K562 (cell line): ENCODE results near the gene EIF1. TPM values are rescaled to one million over a fixed set of nuclear protein-coding genes. Genes with fewer than 3 reads are reported as not detected.

Experiments used
- ATAC-seq: fragments of 200-7000 bp; cut with Tn5 transposase; 3 replicates; pipeline ENCODE4 v1.9.1; 2020; ENCODE audit warnings: moderate library complexity
- BruUV-seq: library from RNA; stranded (reverse); fragments of 400-500 nt; replicated peaks from 2 replicates; lab custom pipeline; 2021; lab: Mats Ljungman, UMichigan
- CTCF ChIA-PET: fragments of 300-600 bp; formaldehyde crosslinking; extraction: SDS; loops from one replicate; lab custom pipeline; 2021; ENCODE audit warnings: low intra/inter-chr PET ratio; lab: Yijun Ruan, JAX
- POLR2A ChIA-PET: fragments of 300-600, 350-650 bp; sonication (Branson Sonifier 250); formaldehyde crosslinking; extraction: SDS; loops from one replicate; lab custom pipeline; 2021; ENCODE audit warnings: antibody characterized with exemption, inconsistent platforms; lab: Yijun Ruan, JAX
- DNase-seq, 4 experiments: peaks; one replicate each; pipeline versions ENCODE4 v3.0.0 to v3.0.0-alpha.2; 2011 to 2018; ENCODE audit warnings: low spot score in 3 of 4, mixed read lengths in 3 of 4; ENCODE audit errors: extremely low read depth in 1 of 4
- FAIRE-seq: peaks from 2 replicates; lab custom pipeline; 2011; peaks lifted over from hg19 to GRCh38; lab: Jason Lieb, UNC
- H2AFZ ChIP-seq: 2 replicates; pipeline ENCODE4 v1.6.0; 2011; ENCODE audit warnings: low read depth, low read length, control low read depth, inconsistent platforms
- H3K27ac ChIP-seq: fragments of 200-600 bp; 3 replicates; pipeline ENCODE4 v1.8.0; 2011; ENCODE audit warnings: low read depth, mild to moderate bottlenecking, control low read depth, inconsistent platforms, low read length, moderate library complexity, mixed read lengths; ENCODE audit errors: extremely low read depth
- H3K27me3 ChIP-seq, 2 experiments: fragments of 300-600 bp in 1 of 2; 2 replicates in 1 of 2; 3 replicates in 1 of 2; pipeline versions ENCODE4 v1.6.0 to v1.8.0; 2011; ENCODE audit warnings: inconsistent platforms in 2 of 2, low read length in 2 of 2, mild to moderate bottlenecking in 1 of 2, mixed read lengths in 1 of 2, moderate library complexity in 1 of 2; ENCODE audit not compliant: control insufficient read depth in 2 of 2, insufficient read depth in 2 of 2
- H3K36me3 ChIP-seq: fragments of 300-600 bp; 3 replicates; pipeline ENCODE4 v1.8.0; 2011; ENCODE audit warnings: mild to moderate bottlenecking, low read length, inconsistent platforms; ENCODE audit not compliant: control insufficient read depth, insufficient read depth
- H3K4me1 ChIP-seq, 2 experiments: fragments of 200-600 bp in 1 of 2; replicated peaks in 1 of 2; 2 replicates in 1 of 2; 3 replicates in 1 of 2; pipeline versions ENCODE4 v1.5.1 to v1.8.0; 2011; ENCODE audit warnings: inconsistent platforms in 2 of 2, low read length in 2 of 2, mild to moderate bottlenecking in 1 of 2, mixed read lengths in 1 of 2, moderate library complexity in 1 of 2; ENCODE audit not compliant: control insufficient read depth in 2 of 2, insufficient read depth in 2 of 2
- H3K4me2 ChIP-seq: 2 replicates; pipeline ENCODE4 v1.6.1; 2011; ENCODE audit warnings: low read length, control low read depth, inconsistent platforms, mixed read lengths; ENCODE audit not compliant: insufficient read depth
- H3K4me3 ChIP-seq: fragments of 200-600 bp; sonication (generic), shearing (Covaris generic); 2 replicates; pipeline ENCODE4 v1.5.1; 2016; ENCODE audit warnings: control low read depth, inconsistent platforms
- H3K79me2 ChIP-seq: fragments of 200-600 bp; 3 replicates; pipeline ENCODE4 v1.8.0; 2011; ENCODE audit warnings: low read length, inconsistent platforms; ENCODE audit not compliant: control insufficient read depth, insufficient read depth
- H3K9ac ChIP-seq, 2 experiments: 2 replicates each; pipeline versions ENCODE4 v1.6.0 to v1.6.1; 2011; ENCODE audit warnings: low read depth in 2 of 2, low read length in 2 of 2, control low read depth in 1 of 2, inconsistent platforms in 1 of 2, mild to moderate bottlenecking in 1 of 2, mixed read lengths in 1 of 2; ENCODE audit not compliant: insufficient read depth in 1 of 2
- H3K9me1 ChIP-seq: one replicate; pipeline ENCODE4 v1.6.0; 2011; ENCODE audit warnings: inconsistent platforms, mild to moderate bottlenecking, low read length, moderate library complexity; ENCODE audit not compliant: control insufficient read depth, insufficient read depth
- H3K9me3 ChIP-seq: replicated peaks from 2 replicates; pipeline ENCODE4 v1.5.1; 2011; ENCODE audit warnings: low read depth, low read length, inconsistent platforms; ENCODE audit not compliant: control insufficient read depth, insufficient read depth
- H4K20me1 ChIP-seq: replicated peaks from 2 replicates; pipeline ENCODE4 v1.6.1; 2011; ENCODE audit warnings: low read length, inconsistent platforms, mixed read lengths; ENCODE audit not compliant: control insufficient read depth, insufficient read depth
- C11orf30 ChIP-seq: fragments of 450-650 bp; IDR thresholded peaks from 2 replicates; pipeline ENCODE4 v1.6.1; 2016; ENCODE audit warnings: low read depth, mild to moderate bottlenecking
- ELK3 ChIP-seq: fragments of 450-650 bp; formaldehyde crosslinking; IDR thresholded peaks from 2 replicates; pipeline ENCODE4 v1.4.0; 2020; ENCODE audit warnings: mild to moderate bottlenecking
- GATA2 ChIP-seq: sonication (generic); formaldehyde crosslinking; IDR thresholded peaks from 2 replicates; pipeline ENCODE4 v1.4.0; 2020; ENCODE audit warnings: mild to moderate bottlenecking, missing genetic modification reagents
- ILK ChIP-seq: fragments of 450-650 bp; IDR thresholded peaks from 2 replicates; pipeline ENCODE4 v1.6.1; 2016; ENCODE audit warnings: missing genetic modification characterization, low read depth, mild to moderate bottlenecking, missing compliant biosample characterization, moderate library complexity, borderline replicate concordance
- PTTG1 ChIP-seq: fragments of 450-650 bp; IDR thresholded peaks from 2 replicates; pipeline ENCODE4 v1.6.1; 2016; ENCODE audit warnings: low read depth, mild to moderate bottlenecking, missing genetic modification characterization, missing compliant biosample characterization
- SAFB2 ChIP-seq: fragments of 200-400 bp; formaldehyde crosslinking; IDR thresholded peaks from 2 replicates; pipeline ENCODE4 v1.6.1; 2018; ENCODE audit warnings: borderline replicate concordance, low read length, low read depth, moderate library complexity; ENCODE audit not compliant: severe bottlenecking
- ZBTB7A ChIP-seq: IDR thresholded peaks from 2 replicates; pipeline ENCODE4 v1.6.1; 2011; ENCODE audit warnings: low read depth, mild to moderate bottlenecking, low read length, moderate library complexity, borderline replicate concordance; ENCODE audit not compliant: control insufficient read depth
- ZFPM2 ChIP-seq: fragments of 250-450 bp; sonication (Bioruptor Pico); IDR thresholded peaks from 2 replicates; pipeline ENCODE4 v1.5.1; 2022; ENCODE audit warnings: mild to moderate bottlenecking
- ZNF184 ChIP-seq: sonication (generic); formaldehyde crosslinking; IDR thresholded peaks from 2 replicates; pipeline ENCODE4 v1.5.0; 2020; ENCODE audit warnings: missing genetic modification reagents
- WGBS: fragments of 100-300 bp; shearing (Covaris generic); methylation state at CpG from one replicate; pipeline ENCODE4 v1.1.6; 2016; ENCODE audit warnings: low coverage, mixed read lengths; ENCODE audit not compliant: insufficient coverage; ENCODE audit errors: missing lambda C conversion rate; 5-methylcytosine and 5-hydroxymethylcytosine counted together
- in situ Hi-C: fragments of 300-500 bp; cut with MboI; formaldehyde crosslinking; loops from 4 replicates; pipeline ENCODE4 v1.15.0; 2018; ENCODE audit warnings: inconsistent platforms, mixed read lengths
- intact Hi-C: fragments of 100-400 bp; cut with micrococcal nuclease; formaldehyde crosslinking; loops from 2 replicates; pipeline ENCODE4 v1.14.2; 2022
- polyA plus RNA-seq, 8 experiments: library from polyadenylated mRNA; depleted of rRNA in 4 of 8; stranded (reverse) in 5 of 8; unstranded in 3 of 8; fragments of >200 nt; fragmentation: Nextera tagmentation in 2 of 8; fragmentation: Illumina TruSeq in 1 of 8; extraction: Ambion mirVana in 2 of 8; extraction: Trizol in 1 of 8; gene quantifications; 2 replicates each; pipeline versions ENCODE4 v1.2.1 to v1.2.3, GENCODE V29; 2011 to 2014; ENCODE audit warnings: inconsistent platforms in 1 of 8, missing spikeins in 1 of 8
- total RNA-seq, 7 experiments: library from RNA; depleted of rRNA in 6 of 7; stranded (reverse); fragments of >200 nt in 6 of 7; fragmentation: Illumina TruSeq in 2 of 7; extraction: Trizol in 2 of 7; gene quantifications; 2 replicates each; pipeline versions ENCODE4 v1.2.1 to v1.2.3, GENCODE V29; 2011 to 2021; ENCODE audit warnings: low replicate concordance in 1 of 7
- TF ChIP-seq, protein P1 (sequence below): fragments of 250-450 bp; sonication (Bioruptor Pico); IDR thresholded peaks from 2 replicates; pipeline ENCODE4 v1.9.0; 2021; ENCODE audit warnings: mild to moderate bottlenecking

The EIF1 gene
- total and polyA plus RNA-seq, 9 of the 15 experiments (the other 6 are each of a cell fraction or from before 2014, with no cell fraction given), result 67.0 to 1,204 (median 320) TPM

GRCh38 chr17:41657176-41657754 lies 31.4 kb upstream of the EIF1 start:
- no TSS peak for BruUV-seq
- no peak overlapping the region for H3K27ac ChIP-seq

More at GRCh38 chr17:41657176-41657754, 31.4 kb upstream of the EIF1 start:
- Histone ChIP-seq H3K4me2 (no peak overlapping the region), H3K4me1 (peaks cover 0 to 37% of the 10 kb centered on the region in 2 experiments; a peak in 2 of 5 replicates), H3K9me3 (no peaks in the 10 kb centered on the region)
- intact Hi-C loops, result no loop called here
- in situ Hi-C loops, result loop anchor here (25.0 kb wide), 1 partner anchor 1045 kb away; no protein-coding TSS in a partner anchor
- TF ChIP-seq SAFB2 (no peak), C11orf30 (no peak), GATA2 (no peak), PTTG1 (tag) (no peak), ZNF184 (CRISPR knock-in tag) (no peak), ILK (no peak), ZBTB7A (no peak), ZFPM2 (CRISPR knock-in tag) (no peak), ELK3 (CRISPR knock-in tag) (no peak)
- TF ChIP-seq, protein P1, sequence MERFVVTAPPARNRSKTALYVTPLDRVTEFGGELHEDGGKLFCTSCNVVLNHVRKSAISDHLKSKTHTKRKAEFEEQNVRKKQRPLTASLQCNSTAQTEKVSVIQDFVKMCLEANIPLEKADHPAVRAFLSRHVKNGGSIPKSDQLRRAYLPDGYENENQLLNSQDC, result no peak
- TF ChIP-seq, all 486 proteins: peak for 0
- WGBS, result 21% methylated on average over 16 of the region's 16 CpGs
- POLR2A ChIA-PET, result no interaction called here
- ATAC-seq (no peak), FAIRE-seq (no peak), DNase-seq (no peak)
- peaks cover 2 to 17% of the 10 kb centered on the region in 2 experiments; a peak in 1 of 5 replicates for H3K27me3 ChIP-seq
- no peaks in the 10 kb centered on the region for H3K36me3 ChIP-seq
- no peak overlapping the region for H2AFZ ChIP-seq
- H4K20me1 ChIP-seq, result 0 out of 2 replicates have a peak, but pooled peaks cover 3% of the 10 kb centered on the region
- CTCF ChIA-PET, result no interaction called here
- H3K79me2 ChIP-seq, result no peaks in the 10 kb centered on the region
- peak overlapping the region in 1 of 2 experiments; percentile 58; a peak in 1 of 4 replicates for H3K9ac ChIP-seq
- H3K4me3 ChIP-seq, result no peak overlapping the region
- peaks cover under 1% of the 10 kb centered on the region for H3K9me1 ChIP-seq
